ENCODE data around the gene UNC93A.
"Not testable (repeated sequence)": the region's sequence is repeated elsewhere in the genome, so short reads cannot be mapped to it uniquely, and the experiment has no call there.

Gene UNC93A

DNA sequence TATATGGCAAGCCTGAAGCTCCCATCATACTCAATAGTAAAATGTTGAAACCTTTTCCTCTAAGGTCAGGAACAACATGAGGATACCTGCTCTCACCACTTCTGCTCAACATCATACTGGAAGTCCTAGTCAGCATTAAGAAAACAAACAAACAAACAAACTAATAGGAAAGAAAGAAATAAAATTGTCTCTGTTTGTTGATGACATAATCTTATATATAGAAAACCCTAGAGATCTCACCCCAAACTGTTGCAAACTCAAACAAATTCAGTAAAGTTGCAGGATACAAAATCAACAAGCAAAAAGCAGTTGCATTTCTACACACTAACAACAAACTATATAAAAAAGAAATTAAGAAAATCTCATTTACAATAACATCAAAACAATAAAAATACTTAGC is 54.2 kb downstream of the UNC93A start:
- DNase-seq, result no peak

DNA sequence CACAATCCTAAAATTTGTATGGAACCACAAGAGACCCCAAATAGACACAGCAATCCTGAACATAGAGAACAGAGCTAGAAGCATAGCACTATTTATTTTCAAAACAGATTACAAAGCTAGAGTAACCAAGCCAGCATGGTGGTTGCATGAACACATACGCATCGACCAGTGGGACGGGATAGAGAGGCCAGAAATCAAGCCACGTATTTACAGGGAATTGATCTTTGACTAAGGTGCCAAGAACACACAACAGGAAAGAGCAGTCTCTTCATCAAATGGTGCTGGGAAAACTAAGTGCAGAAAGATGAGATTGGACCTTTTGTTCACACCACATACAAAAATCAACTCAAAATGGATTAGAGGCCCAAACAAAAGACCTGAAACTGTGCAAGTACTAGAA is 54.8 kb downstream of the UNC93A start:
- no peak for DNase-seq

DNA sequence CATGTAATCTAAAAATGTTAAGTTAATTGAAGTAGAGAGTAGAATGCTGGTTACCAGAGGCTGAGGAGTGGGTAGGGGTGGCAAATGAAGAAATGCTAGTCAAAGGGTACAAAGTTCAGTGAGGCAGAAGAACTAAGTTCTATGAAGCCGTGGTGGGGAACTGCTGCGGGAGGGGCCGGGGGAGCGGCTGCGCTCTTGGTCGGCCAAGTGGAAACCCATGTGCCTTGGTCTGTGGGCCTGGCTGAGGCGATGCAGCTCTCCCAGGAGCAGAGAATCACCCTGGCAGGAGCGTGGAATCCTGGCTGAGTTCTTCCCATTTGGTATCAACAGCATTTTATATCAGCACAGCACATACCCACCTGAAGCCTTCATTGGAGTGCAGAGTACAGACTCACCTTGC is 56.1 kb downstream of the UNC93A start:
- DNase-seq, result no peak

DNA sequence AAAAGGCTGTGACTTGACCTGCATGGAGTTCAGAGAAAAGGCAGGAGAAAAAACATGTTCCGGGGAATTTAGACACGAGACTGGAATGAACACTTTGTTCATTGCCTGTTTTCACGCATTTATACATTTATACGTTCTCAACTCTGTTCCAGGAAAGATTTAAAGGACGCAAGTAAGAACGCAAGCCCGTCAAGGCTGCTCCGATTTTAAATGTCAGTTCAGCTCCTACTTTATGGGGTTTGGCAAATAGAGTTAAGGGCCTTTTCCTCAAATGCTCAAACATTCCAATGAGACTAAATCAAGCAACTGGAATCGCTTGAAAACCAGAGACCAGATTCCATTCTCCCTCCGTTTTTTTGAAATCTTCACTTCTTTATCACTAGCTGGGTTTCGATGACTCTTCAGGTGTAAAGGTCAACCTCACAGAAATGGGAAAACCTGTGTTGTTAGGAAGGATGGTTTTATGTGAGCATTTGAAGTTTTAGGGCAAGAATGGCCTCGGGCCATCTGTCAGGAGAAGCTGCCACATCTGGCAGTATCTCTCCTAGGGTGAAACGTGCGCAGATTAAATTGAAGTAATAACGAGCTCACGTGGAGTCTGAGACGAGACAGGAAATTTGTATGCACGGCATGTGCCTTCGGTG is 58.6 kb downstream of the UNC93A start:
- no peak for DNase-seq

DNA sequence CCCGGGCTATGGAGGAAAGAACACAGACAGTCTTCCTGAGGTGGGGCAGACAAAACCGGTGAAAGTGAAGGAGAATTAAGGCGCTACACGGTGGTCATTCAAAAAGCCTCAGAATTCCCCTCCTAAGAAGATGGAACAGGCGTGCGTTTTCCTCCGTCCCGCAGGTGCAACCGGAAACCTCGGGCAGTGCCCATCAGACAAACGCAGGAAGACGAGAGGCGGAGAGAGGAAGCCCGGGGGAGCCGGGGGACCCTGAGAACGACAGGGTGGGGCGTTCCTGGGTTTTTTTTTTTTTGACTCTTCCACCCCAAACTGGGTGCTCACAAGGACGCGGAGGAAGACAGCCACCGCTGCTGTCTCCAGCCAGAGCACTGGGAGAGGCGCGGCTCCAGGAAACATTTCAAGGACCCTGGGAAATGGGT is 59.2 kb downstream of the UNC93A start:
- DNase-seq, result no peak

DNA sequence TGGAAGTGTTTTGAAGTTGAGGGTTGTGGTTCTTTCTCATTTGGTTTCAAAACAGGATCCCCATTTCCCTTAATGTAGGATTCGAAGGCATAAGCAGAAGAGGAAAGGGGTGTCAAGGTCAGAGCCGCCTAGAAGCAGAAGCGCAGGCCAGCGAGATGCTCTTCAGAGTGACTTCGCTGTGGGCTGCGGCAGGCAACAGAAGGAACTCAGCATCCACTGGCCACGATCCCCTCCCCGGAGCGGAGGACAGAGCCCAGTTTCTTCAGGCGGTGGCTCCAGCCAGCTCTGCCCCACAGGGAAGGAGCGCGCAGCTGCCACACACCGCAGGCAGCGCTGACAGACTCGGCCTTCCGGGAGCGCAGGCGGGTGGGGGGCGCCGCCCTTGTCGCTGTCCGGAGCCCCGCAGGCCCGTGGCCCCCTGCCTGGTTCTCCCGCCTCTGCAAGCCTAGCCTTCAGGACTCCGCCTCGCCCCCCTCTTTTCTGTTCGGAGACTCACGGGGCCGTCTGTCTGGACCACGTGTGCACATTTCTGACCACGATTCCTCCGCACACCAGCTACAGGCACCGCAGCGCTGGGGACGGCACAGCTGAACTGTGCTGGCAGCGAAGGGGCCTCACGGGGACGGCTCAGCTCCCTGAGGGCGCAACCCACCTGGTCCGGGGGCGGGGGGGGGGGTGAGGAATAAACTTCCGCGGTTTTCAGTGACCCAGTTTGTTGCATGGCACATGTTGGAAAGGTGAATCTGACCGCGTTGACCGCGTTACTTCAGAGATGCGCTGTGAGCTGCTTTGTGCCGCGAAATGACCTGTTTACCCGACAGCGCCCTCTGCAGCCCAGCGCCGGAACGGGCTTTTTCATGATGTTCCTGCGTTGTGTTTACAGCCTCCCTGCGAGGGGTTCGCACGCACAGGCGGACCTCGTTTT is 59.9 kb downstream of the UNC93A start:
- DNase-seq, result peak; percentile 80

DNA sequence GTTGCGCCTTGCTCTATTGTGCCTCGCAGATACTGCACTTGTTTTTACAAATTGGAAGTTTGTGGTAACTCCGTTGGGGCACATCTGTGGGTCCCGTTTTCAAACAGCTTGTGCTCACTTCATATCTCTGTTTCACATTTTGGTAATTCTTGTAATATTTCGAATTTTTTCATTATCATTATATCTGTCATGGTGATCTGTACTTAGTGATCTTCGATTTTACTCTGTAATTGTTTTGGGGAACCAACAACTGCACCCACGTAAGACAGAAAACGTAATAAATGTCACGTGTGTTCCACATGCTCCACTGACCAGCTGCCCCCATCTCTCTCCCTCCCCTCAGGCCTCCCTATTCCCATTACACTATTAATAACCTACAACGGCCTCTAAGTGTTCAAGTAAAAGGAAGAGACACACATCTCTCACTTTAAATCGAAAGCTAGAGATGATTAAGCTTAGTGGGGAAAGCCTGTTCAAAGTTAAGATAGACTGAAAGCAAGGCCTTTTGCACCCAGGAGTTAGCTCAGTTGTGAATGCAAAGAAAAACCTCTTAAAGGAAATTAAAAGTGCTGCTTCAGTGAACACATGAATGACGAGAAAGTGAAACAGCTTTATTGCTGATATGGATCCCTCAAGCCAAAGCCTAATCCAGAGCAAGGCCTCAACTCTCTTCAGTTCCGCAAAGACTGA is 60.7 kb downstream of the UNC93A start:
- DNase-seq, result no peak

DNA sequence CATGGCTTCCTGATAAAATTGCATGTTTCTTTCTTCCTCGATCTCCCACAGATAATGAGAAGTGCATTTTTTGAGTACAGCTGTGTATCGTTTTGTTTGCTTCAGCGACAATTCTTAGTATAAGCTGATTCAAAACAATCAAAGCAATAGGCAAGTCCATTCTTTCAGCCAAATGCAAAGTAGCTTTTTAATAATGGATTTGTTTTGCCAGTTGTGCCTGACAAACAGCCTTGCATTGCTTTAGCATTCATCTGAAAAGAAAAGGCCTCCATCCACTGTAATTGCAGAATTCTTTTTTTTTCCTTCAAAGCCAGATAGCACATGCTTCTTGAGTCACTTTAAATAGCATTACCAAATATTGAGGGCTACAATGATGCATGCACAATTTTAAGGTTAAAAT is 65.8 kb downstream of the UNC93A start:
- DNase-seq, result no peak

DNA sequence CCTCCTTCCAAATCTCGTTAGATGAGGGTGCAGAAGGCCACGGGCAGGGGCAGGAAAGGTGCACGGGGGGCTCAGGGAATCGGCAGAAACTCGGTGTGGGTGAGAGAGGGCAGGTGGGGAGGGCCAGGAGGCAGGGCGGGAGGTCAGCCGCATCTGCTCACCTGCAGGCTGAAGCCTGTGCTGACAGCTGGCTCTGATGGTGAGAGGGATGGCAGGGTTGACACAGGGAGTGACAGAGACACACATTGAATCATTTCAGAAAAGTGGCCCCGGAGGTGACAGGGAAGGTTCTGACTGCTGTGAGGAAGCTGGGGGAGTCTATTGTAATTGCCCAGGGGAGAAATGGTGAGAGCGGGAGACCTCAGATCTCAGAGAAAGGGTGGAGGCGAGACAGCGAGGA is 67.3 kb downstream of the UNC93A start:
- not testable (repeated sequence) for DNase-seq

DNA sequence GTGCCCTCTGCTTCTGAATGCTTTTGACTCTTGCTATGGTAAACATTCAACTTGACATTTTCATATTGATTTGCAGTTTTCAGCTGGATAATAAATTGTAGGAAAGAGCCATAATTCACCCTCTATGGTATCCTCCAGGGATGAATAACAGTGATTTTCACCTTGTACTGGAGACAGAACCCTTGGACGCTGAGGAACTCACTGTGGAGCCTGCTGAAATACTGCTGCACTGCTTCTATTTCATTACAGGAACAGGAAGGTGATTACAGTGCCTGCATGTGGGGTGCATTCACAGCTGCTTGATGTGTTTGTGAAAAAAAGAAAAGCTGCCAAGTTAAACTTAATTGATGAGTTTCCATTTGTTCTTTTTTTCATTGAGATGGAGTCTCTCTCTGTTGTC is 70.1 kb downstream of the UNC93A start:
- DNase-seq, result not testable (repeated sequence)
